Breast epithelium (tissue), 4 donors: ENCODE measurements around the gene AKT3. TPM values are rescaled to one million over a fixed set of nuclear protein-coding genes. Genes with fewer than 3 reads are reported as not detected.

Experiments used
- DNase-seq, 2 donors: peaks; one replicate each; pipeline ENCODE4 v3.0.0-alpha.2; 2019; ENCODE audit warnings: low spot score in 2 of 2
- H3K27ac ChIP-seq, 2 donors: fragments of 200-600 bp; sonication (generic) in 1 of 2; one replicate each; pipeline ENCODE4 v1.5.1; 2016 to 2019; ENCODE audit warnings: mild to moderate bottlenecking in 1 of 2
- H3K27me3 ChIP-seq, 2 donors: fragments of 200-600 bp; sonication (generic) in 1 of 2; one replicate each; pipeline versions ENCODE4 v1.5.1 to v1.6.0; 2017 to 2019; ENCODE audit warnings: control low read depth in 1 of 2, mild to moderate bottlenecking in 1 of 2
- H3K36me3 ChIP-seq: fragments of 200-600 bp; one replicate; pipeline ENCODE4 v1.5.1; 2019
- H3K4me1 ChIP-seq, 2 donors: fragments of 200-600 bp; sonication (generic); one replicate each; pipeline ENCODE4 v1.5.1; 2016 to 2019; ENCODE audit warnings: control low read depth in 1 of 2
- H3K4me3 ChIP-seq, 3 donors: fragments of 200-600 bp; sonication (generic); 1 replicate in 2 of 3; 2 replicates in 1 of 3; pipeline ENCODE4 v1.5.1; 2016 to 2019; ENCODE audit warnings: mild to moderate bottlenecking in 3 of 3, moderate library complexity in 2 of 3
- H3K9me3 ChIP-seq, 2 donors: fragments of 200-600 bp; sonication (generic) in 1 of 2; one replicate each; pipeline ENCODE4 v1.5.1; 2016 to 2019; ENCODE audit warnings: control low read depth in 1 of 2
- CTCF ChIP-seq, 3 donors: fragments of 450-650 bp; IDR thresholded peaks; one replicate each; pipeline ENCODE4 v1.5.1; 2016 to 2017; ENCODE audit warnings: antibody characterized with exemption in 3 of 3, mild to moderate bottlenecking in 3 of 3, moderate library complexity in 3 of 3
- POLR2A ChIP-seq: fragments of 450-650 bp; IDR thresholded peaks from one replicate; pipeline ENCODE4 v1.6.1; 2016; ENCODE audit warnings: antibody characterized with exemption, mild to moderate bottlenecking, moderate library complexity
- POLR2AphosphoS5 ChIP-seq, 3 donors: sonication (generic); formaldehyde crosslinking; IDR thresholded peaks; one replicate each; pipeline ENCODE4 v1.6.1; 2017; ENCODE audit warnings: antibody characterized with exemption in 3 of 3
- intact Hi-C: fragments of 100-400 bp; cut with DNase I; formaldehyde crosslinking; loops from one replicate; pipeline ENCODE4 v1.15.1; 2023; ENCODE audit warnings: low total_unique reads
- total RNA-seq, 3 donors: library from RNA; depleted of rRNA; stranded (reverse); fragments of >200 nt; gene quantifications; one replicate each; pipeline ENCODE4 v1.1.0, GENCODE V29; 2016

AKT3 gene
- total RNA-seq, 3 donors from 2014 or later: 49.6 to 58.7 (median 58.7) TPM

DNA sequence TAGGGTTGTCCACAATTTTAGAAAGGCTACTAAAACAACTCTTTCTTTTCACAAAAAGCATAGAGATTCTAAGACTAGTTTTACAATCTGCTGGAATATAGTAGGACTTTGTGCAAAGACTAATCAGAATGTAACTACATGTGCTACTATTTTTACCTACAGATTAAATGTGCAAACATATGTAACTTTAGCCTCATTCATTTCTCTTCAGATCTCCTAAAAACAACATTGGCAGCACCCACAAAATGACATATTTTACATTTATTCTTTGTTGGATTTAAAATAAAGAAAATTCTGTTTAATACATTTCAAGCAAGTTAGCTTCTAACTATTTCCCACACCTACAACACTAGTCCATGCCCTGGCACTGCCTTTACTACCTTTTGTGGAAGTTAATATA lies 292.2 kb downstream of the AKT3 start:
- peaks cover 0 to 4% of the 10 kb centered on the region in 2 donors for H3K9me3 ChIP-seq
- DNase-seq: no peak
- H3K4me1 ChIP-seq: no peaks in the 10 kb centered on the region
- H3K36me3 ChIP-seq: no peaks in the 10 kb centered on the region
- H3K27ac ChIP-seq: no peak overlapping the region
- TF ChIP-seq POLR2AphosphoS5 (IDR thresholded peaks at IDR 0.05): no peak
- TF ChIP-seq CTCF (IDR thresholded peaks at IDR 0.05): no peak
- no peak for TF ChIP-seq POLR2A
- H3K27me3 ChIP-seq: no peaks in the 10 kb centered on the region
- no peak overlapping the region for H3K4me3 ChIP-seq
- intact Hi-C loops: no loop called here

DNA sequence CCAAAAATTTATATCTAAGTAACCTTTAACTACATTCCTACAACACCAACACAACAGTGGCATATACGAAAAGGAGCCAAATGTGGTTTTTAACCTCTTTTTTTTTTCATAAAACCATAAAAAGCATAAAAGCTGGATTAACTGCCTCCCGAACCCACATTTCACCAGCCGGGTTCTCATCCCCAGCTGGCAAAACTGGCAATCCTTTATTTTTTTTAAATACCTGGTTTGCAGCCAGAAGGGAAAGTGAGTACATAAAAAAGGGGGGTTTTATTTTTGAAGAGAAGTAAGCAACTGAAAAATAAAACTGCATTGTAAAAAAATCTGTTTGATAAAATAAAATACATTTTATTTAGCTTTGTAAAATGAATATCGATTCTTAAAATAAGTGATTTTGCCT lies 295.4 kb downstream of the AKT3 start:
- no peak for DNase-seq
- no peak overlapping the region for H3K4me3 ChIP-seq
- no peak overlapping the region for H3K27ac ChIP-seq
- no peak for TF ChIP-seq POLR2A
- no peak for TF ChIP-seq POLR2AphosphoS5 (IDR thresholded peaks at IDR 0.05)
- no peak for TF ChIP-seq CTCF (IDR thresholded peaks at IDR 0.05)
- H3K36me3 ChIP-seq: no peaks in the 10 kb centered on the region
- H3K4me1 ChIP-seq: no peaks in the 10 kb centered on the region
- no peaks in the 10 kb centered on the region for H3K9me3 ChIP-seq
- H3K27me3 ChIP-seq: no peaks in the 10 kb centered on the region
- intact Hi-C loops: no loop called here

DNA sequence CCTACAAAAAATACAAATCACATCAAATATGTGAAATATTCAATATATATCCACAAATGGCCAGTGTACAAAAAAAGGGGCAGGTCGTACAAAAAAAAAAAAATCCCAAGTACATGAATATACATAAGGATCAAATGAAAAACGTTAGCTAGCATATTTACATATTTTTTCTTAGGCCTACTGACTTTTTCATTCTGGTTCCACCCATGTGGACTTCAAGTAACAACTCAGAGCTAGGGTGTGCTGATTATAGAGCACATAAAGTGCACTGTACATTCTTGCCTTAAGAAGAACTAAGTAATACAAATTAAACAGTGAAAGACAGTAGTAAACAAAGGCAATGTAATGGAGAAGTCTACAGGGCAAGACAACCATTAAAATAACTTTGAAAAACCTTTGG lies 297.0 kb downstream of the AKT3 start:
- no peak for DNase-seq
- no peak for TF ChIP-seq CTCF (IDR thresholded peaks at IDR 0.05)
- no peak for TF ChIP-seq POLR2A
- no peak for TF ChIP-seq POLR2AphosphoS5 (IDR thresholded peaks at IDR 0.05)

DNA sequence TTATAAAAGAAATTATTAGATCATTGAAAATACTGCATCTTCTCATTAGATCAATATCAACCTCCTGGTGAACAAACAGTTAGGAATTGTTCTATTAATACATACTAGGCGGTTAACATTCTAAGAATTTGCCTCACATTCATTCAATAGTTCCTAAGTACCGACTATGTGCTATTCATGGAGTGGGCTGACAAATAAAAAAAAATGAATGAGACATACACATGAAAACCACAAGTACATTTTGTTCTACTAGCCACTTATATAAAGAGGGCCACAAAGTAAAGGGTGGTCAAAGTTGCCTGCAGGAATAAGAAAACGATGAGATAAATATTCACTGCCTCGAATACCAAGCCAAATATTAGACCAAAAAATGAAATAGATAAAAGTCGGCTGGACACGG lies 299.8 kb downstream of the AKT3 start:
- intact Hi-C loops: no loop called here
- H3K4me1 ChIP-seq: no peaks in the 10 kb centered on the region

More for the DNA sequence above, 297.0 kb downstream of the AKT3 start:
- H3K4me1 ChIP-seq: no peaks in the 10 kb centered on the region
- H3K36me3 ChIP-seq: no peaks in the 10 kb centered on the region
- H3K4me3 ChIP-seq: no peak overlapping the region
- no peaks in the 10 kb centered on the region for H3K27me3 ChIP-seq
- H3K9me3 ChIP-seq: no peaks in the 10 kb centered on the region
- intact Hi-C loops: no loop called here
- no peak overlapping the region for H3K27ac ChIP-seq

GRCh38 chr1:243549791-243550190 lies 300.3 kb downstream of the AKT3 start:
- intact Hi-C loops: no loop called here
- TF ChIP-seq CTCF (IDR thresholded peaks at IDR 0.05) (no peak), POLR2AphosphoS5 (IDR thresholded peaks at IDR 0.05) (no peak), POLR2A (no peak)

More for the DNA sequence above, 299.8 kb downstream of the AKT3 start:
- Histone ChIP-seq H3K4me3 (no peak overlapping the region), H3K36me3 (no peaks in the 10 kb centered on the region), H3K27me3 (no peaks in the 10 kb centered on the region), H3K9me3 (no peaks in the 10 kb centered on the region), H3K27ac (no peak overlapping the region)
- DNase-seq: no peak
- TF ChIP-seq POLR2A: no peak
- TF ChIP-seq POLR2AphosphoS5 (IDR thresholded peaks at IDR 0.05): no peak
- TF ChIP-seq CTCF (IDR thresholded peaks at IDR 0.05): no peak

More at GRCh38 chr1:243549791-243550190, 300.3 kb downstream of the AKT3 start:
- H3K4me3 ChIP-seq: no peak overlapping the region
- no peaks in the 10 kb centered on the region for H3K36me3 ChIP-seq
- no peaks in the 10 kb centered on the region for H3K27me3 ChIP-seq
- no peak overlapping the region for H3K27ac ChIP-seq
- DNase-seq: no peak
- H3K4me1 ChIP-seq: no peaks in the 10 kb centered on the region
- no peaks in the 10 kb centered on the region for H3K9me3 ChIP-seq
